T1000 (cell line): Measurements from ENCODE around the gene SGSM1.
"Not testable (repeated sequence)": the region's sequence is repeated elsewhere in the genome, so short reads cannot be mapped to it uniquely, and the experiment has no call there.

Experiments
- DNase-seq: peaks from one replicate; lab custom pipeline; 2025; ENCODE audit warnings: mixed read lengths; lab: John Stamatoyannopoulos, UW

The SGSM1 gene

GRCh38 chr22:24836282-24836681 lies 30.3 kb downstream of the SGSM1 start:
- no peak for DNase-seq

- DNase-seq = not testable (repeated sequence)
These were observed 31.5 kb downstream of the SGSM1 start for GRCh38 chr22:24837517-24837916.

- no peak for DNase-seq
These were observed 35.2 kb downstream of the SGSM1 start for GRCh38 chr22:24841261-24841660.

- no peak for DNase-seq
These were observed 37.0 kb downstream of the SGSM1 start for GRCh38 chr22:24843048-24843447.

GRCh38 chr22:24845041-24845898 lies 39.3 kb downstream of the SGSM1 start:
- DNase-seq = no peak

- no peak for DNase-seq
These were observed 41.5 kb downstream of the SGSM1 start for GRCh38 chr22:24847490-24847889.

- no peak for DNase-seq
These were observed 42.7 kb downstream of the SGSM1 start for GRCh38 chr22:24848559-24849168.

GRCh38 chr22:24855794-24856193 lies 49.8 kb downstream of the SGSM1 start:
- DNase-seq = no peak

- DNase-seq = no peak
These were observed 51.6 kb downstream of the SGSM1 start for GRCh38 chr22:24857576-24857975.

- no peak for DNase-seq
These were observed 53.6 kb downstream of the SGSM1 start for GRCh38 chr22:24859587-24859986.

GRCh38 chr22:24865508-24865907 lies 59.5 kb downstream of the SGSM1 start:
- DNase-seq = no peak

GRCh38 chr22:24867323-24868022 lies 61.5 kb downstream of the SGSM1 start:
- no peak for DNase-seq

GRCh38 chr22:24868979-24869378 lies 63.0 kb downstream of the SGSM1 start:
- DNase-seq = no peak

GRCh38 chr22:24871611-24872205 lies 65.7 kb downstream of the SGSM1 start:
- DNase-seq = no peak

GRCh38 chr22:24873226-24873625 lies 67.2 kb downstream of the SGSM1 start:
- no peak for DNase-seq

- DNase-seq = no peak
These were observed 70.0 kb downstream of the SGSM1 start for GRCh38 chr22:24875862-24876506.

- DNase-seq = no peak
These were observed 70.7 kb downstream of the SGSM1 start for GRCh38 chr22:24876700-24877099.

GRCh38 chr22:24878969-24879368 lies 73.0 kb downstream of the SGSM1 start:
- no peak for DNase-seq

- DNase-seq = no peak
These were observed 77.4 kb downstream of the SGSM1 start for GRCh38 chr22:24883432-24883831.

- no peak for DNase-seq
These were observed 81.2 kb downstream of the SGSM1 start for GRCh38 chr22:24887260-24887659.

- DNase-seq = no peak
These were observed 87.5 kb downstream of the SGSM1 start for GRCh38 chr22:24893341-24894070.
